GM12878 (cell line): ENCODE results near the gene LPCAT2.

Source experiments
- CTCF ChIP-seq, 3 experiments: IDR thresholded peaks in 2 of 3; conservative IDR thresholded peaks in 1 of 3; 2 replicates each; pipeline ENCODE4 v1.5.1; 2011; ENCODE audit warnings: low read depth in 3 of 3, low read length in 3 of 3, mild to moderate bottlenecking in 3 of 3, control low read depth in 2 of 3, moderate library complexity in 2 of 3, inconsistent platforms in 1 of 3, mixed read lengths in 1 of 3; ENCODE audit not compliant: control insufficient read depth in 2 of 3, insufficient read depth in 1 of 3; ENCODE audit errors: extremely low read depth in 1 of 3
- MAX ChIP-seq: IDR thresholded peaks from 2 replicates; pipeline ENCODE4 v1.6.1; 2012; ENCODE audit warnings: low read depth, low read length, improper control_type of control experiment

- no peak for TF ChIP-seq CTCF (IDR thresholded peaks at IDR 0.05 in 2 of 3, conservative IDR thresholded peaks at IDR 0.05 in 1 of 3; ENCODE audit: control insufficient read depth in 2 of 3, extremely low read depth in 1 of 3, insufficient read depth in 1 of 3, low read depth in 3 of 3, low read length in 3 of 3)
- no peak for TF ChIP-seq MAX
These were observed 6.0 kb upstream of the LPCAT2 start for GRCh38 chr16:55502801-55503366.
